ENCODE results near the gene ADGB.

Gene ADGB

DNA sequence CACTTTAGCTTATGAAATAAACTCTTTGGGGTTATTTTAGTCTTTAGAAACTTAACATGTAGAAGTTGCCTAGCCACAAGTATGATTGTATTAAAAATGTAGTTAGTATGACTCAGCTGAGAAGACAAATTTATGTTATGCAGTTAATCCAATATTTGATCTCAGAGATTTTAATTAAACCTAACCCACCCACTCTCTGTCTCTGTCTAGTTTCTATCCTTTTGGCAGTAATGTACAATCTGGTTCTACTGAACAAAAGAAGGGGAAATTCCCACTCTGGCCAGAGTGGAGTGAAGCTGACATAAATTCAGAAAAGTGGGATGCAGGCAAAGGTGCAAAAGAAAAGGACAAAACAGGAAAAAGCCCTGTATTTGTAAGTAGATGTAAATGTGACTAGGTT lies 36.4 kb downstream of the ADGB start:
- DNase-seq = no peak

DNA sequence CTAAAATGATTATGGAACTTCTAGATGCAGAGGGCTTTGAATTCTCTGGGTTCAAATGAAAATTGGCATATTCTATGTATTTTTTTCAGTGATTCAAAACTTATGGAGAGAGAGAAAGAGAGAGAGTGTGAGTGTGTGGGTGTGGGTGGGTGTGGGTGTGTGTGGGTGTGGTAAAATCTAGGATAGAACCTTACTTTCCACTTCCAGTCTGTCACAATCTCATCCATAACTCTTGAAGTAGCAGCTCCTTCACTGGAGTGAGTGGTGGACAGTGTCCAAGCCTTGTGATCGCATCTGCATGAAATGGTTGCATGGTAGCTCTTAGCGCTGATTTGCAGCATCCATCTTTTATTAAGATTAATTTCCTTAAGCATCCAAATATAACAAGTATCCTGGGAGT lies 37.7 kb downstream of the ADGB start:
- DNase-seq = no peak

DNA sequence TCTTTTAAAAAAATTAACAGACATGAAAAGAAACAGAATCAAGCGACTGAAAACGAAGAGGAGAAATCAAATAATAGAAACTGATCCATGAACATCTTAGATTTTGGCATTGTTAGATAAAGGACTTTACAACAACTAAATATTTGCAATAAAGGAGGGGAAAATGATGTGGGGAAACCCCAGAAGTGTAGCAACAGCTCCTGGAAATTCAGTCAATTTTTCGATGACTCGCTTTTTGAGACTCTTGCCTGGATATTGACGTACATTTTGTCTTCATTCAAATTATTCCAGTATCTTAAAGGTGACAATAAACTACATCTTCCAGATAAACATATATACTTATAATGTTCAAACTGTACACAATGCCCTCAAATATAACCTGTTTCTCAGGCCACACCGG lies 44.1 kb downstream of the ADGB start:
- no peak for DNase-seq

DNA sequence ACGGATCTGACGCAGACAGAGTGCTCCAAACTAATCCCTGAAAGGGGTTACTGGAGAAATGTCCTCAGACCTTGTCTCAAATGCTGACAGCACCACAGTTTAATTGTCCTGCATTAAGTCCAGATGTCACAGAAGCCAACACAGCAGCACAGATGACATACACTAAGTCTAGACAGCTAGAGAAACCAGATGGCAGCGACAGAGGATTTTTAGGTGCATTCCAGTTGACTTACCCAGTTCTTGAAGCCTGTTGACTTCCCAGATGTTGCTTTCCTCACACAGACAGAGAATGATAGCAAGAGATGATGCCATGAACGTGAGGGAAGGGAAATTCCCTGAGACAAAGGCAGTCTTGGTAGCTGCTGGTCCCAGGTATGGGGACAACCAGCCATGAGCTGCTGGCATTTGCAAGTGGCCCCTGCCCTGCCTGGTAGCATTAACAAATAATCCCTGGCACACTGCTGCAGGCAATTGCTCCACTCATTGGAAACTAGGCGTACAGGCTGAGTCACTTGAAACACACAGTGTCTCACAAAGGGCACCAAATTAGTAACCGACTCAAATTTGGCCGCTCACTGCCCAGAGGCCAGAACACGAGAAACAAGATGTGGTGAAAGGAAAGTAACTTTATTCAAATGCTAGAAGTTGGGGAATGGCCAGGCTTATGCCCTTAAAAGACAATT lies 52.2 kb downstream of the ADGB start:
- no peak for DNase-seq

DNA sequence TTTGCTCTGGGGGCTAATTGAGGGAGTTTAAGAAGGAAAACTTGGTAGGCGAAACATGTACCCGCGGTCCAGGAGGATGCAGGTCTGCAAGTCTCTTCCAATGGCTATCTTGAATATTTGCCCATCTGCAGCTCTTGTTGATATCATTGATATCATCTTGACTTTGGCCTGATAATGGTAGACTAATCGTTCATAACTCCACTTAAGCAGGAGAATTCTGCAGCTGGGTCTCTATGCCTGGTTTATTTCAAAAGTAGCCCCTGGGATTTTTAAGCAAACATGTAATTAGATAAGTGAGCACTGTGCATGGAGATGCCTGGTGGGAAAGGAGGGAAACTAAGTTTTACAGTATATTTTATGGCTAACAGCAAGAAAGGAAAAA lies 52.7 kb downstream of the ADGB start:
- no peak for DNase-seq

DNA sequence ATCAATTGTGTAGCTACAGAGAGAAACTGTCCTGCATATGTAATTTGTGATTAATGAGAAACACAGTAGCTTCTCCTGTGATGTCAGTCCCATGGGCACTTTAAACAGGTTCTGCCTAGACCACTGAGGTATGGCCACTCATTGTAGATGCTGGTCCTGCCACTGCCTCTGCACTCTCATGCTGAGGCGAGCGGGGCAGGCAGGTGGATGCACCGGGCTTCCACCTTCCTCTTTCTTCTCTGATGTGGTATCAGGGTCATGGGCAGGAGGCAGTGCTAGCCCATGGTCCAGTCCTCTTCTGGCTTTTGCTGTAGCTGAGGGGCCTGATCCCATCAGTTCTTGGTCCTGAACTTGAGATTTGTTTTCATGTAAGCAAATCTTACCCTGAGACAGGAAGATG lies 58.7 kb downstream of the ADGB start:
- DNase-seq = no peak

DNA sequence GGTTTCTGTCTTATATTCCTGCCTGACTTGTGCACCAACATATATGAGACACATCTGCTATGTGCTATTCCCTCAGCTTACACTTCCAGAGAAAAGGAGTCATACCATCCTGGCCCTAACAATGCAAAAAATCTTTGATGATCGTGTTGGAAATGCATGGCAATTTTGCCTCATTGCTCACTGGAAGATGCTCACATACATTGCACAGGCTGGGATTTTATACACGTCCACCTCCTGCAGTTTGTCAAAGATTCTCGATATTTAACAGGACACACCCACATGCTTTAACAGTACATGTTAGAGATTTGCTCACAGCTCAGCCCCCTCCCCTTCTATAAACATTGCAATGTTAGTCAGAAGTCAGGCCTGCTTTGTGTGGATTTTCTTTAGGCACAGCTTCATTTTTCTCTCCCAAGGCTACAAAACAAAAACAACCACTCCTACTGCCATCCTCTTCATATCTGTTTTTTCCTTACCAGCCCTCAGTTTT lies 66.1 kb downstream of the ADGB start:
- DNase-seq = no peak

DNA sequence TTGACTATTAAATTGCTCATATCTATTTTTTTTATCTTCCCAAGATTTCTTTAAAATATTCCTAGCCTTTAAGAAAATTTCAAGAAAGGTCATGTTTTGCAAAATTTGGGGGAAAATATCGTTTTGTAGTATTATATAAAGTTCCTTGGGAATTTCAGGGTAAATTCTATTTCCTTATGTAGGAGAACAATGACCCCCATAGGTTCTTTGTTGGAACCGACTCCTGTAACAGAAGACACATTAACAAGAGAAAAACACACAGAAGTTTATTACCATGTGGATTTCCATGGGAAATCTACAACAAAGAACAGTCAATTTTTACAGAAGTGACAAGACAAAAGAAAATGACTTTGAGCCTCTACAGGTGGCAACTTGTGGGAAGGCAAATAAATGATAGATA lies 68.1 kb downstream of the ADGB start:
- no peak for DNase-seq

DNA sequence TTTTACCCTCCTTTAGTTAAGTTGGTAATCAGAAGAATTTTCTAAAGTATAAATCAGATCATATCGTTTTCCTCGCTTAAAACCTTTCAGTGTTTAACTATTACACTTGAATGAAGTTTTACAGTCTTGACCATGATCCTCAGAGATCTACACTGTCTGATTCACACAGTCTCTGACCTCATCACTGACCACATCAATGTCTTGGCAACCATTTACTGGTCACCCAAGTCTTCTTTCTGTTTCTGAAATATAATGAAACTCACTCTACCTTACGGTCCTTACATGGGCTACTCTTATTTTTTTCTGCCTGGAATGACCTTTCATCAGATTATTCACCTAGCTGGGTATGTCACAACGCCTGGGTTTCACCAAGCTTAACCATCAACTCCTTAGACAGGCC lies 71.4 kb downstream of the ADGB start:
- no peak for DNase-seq

DNA sequence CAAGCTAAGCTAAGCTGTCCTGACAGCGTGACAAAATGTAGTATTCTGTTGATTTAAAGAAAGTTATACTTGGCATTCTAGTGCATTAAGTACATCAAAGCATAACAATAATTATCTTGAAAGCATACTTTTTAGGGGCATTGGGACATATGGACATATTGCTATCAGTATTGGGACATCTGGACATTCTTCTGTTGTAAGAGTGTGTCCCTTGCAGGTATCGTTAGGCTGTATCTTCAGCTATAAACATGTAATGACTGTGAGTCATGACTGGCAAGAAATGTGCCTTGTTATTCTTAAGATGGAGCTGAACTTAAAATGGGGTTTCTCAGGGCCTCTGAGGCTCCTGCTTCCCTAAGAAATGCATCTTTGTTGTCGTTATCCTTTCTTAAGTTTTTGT lies 74.3 kb downstream of the ADGB start:
- DNase-seq = no peak

DNA sequence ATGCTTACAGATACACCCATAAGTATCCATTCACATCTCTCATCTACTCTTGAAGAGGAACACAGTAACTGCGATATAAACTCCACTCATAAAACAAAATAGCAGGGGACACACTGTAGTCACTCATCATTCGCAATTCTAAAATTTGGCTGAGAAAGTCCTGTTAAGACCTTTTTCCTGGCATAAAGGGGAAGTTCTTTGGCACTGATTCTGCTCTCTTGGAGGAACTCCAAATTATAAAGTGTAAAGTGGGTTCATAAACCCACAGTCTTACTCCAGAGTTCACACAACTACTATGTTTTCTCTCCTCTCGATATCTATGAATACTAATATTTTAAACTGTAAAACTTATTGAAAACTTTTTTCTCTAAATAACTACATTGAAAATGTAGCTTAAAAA lies 80.6 kb downstream of the ADGB start:
- DNase-seq = no peak

DNA sequence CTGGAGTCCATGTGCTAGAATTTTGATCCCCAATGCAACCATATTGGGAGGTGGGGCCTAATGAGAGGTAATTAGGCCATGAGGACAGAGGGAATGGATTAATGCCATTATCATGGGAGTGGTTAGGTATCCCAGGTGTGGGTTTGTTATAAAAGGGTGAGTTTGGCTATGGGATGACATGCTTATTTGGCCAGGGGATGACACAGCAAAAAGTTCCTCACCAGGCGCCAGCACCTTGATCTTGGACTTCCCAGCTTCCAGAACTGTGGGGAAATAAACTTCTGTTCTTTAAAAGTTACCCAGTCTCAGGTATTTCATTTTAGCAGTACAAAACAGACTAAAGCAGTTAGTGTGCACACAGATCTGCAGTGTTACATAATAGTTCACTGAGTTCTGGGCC lies 84.1 kb downstream of the ADGB start:
- no peak for DNase-seq

DNA sequence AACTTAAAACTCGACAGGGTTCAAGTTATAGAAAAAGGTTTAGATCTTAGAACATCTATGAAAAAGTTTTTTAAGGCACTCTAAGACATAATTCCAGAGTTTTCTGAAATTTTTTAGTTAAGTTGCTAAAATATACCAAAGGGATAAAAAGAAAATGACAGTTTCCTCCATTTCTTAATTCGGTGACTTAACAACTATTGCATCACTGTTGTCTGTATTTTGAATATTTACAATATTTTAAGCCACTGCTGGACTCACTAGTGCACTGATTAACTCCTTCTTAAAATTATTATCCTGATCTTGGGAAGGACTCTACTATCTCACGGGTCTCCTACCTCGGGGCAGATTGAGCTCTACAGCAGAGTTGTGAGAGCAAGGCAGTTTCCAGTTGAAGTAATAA lies 91.0 kb downstream of the ADGB start:
- no peak for DNase-seq

DNA sequence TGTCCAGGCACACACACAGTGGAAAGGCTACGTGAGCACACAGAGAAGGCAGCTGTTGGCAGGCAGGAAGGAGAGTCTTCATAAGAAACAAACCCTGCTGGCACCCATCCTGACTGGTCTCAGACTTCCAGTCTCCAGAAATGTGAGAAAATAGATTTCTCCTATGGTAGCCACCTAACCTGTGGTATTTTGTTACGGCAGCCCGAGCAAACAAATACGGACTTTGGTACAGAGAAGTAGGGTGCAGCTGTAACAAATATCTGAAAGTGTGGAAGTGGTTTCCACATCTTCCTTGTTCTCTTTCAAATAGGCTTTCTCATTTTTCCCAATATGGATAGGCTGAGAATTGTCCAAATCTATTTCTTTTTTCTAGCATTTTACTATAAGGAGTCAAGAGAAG lies 94.6 kb downstream of the ADGB start:
- no peak for DNase-seq

DNA sequence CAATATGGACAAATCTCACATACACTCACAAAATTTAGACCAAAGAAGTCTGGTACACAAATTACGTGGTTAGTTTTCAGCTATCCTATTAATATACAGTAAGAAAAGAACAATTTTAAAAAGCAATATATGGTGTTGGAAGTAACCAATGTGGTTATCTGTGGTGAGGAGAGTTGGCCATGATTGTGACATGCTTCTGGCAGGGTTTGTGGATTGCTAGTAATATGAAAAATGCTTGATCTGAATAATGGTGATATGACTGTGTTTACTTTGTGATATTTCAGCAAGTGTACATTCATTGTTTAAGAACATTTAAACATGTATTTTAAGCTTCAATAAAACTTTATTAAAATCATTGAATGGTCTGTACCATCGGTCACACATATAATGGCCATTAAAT lies 99.1 kb downstream of the ADGB start:
- DNase-seq = no peak

DNA sequence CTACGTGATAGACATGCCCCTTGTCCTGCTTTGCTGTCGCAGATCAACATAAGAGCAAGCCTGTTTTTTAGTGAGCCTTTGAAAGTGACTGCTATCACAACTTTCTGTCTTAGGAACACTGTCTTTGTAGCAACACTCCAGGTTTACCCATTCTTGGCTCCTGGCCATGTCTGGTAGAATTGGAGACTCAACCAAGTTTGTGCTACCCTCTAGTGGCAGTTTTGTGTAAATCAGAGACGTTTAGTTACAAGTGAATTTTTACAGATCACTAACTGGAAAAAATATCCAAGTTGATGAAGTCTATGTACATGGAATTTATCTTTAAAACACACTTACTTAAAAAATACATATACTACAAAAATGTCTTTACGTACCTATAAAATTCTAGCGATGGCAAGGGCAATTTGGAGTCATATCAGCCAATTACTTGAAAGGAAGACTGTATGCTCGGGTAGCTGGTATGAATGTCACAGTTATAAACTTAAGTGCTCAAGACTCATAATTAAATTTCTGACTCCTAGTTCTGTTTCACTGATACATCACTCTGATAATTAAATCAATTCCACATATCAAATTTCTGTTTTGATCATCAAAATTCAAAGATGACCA lies 101.4 kb downstream of the ADGB start:
- no peak for DNase-seq

DNA sequence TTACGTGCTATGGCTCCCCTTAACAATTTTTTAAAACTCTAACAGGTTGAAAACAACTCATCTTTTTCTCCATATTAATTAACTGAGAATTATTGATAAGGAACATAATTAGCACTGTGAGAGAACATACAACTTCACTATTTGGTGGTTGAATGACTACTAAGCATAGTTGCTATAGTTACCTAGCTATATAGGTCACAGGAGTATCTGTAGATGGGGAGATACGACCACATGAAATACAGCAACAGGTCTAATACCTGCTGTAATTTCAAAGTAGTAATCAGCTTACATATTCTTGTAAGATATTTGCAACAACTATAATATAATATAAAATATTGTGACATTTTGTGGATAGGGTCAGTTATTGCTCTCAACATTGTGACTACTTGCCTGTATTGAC lies 102.9 kb downstream of the ADGB start:
- no peak for DNase-seq

DNA sequence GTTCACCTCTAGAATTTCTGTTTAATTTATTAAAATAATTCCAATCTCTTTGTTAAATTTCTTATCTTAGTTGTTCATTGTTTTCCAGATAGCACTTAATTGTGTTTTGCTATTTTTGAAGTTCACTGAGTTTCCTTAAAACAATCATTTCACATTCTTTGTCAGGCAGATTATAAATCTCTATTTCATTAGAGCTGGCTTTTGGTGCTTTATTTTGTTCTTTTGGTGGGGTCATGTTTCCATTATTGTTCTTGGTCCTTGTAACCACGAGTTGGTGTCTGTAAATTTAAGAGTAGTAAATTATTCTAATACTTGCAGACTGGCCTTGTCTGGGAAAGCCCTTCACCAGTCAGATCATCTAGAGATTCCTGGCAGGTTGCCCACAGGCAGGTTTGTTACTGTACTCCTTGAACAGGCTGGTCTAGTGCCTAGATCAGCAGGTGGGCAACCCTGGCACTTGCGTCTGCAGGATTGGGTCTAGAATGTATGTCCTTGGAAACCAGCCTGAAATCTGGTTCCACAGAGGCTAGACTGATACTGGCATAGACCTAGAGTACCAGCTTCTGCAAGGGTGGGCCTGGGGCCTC lies 110.4 kb downstream of the ADGB start:
- no peak for DNase-seq

DNA sequence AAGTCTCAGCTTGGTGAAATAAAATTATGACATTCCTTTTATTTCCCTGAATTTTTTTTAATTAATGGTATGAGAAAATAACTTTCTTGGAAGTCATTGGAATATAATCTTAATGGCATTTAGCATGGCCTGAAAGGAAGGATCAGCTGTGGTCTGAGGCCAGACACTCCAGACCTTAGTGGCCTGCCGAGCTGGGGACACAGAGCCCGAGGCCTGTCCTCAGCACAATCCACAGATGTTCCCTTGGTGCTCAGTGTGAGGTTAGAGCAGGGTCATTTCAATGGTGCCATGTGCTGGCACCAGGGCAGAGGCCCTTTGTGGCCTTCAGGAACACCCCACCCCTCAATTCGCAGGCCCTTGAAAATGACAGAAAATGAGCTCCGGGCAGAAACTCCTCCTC lies 120.6 kb downstream of the ADGB start:
- DNase-seq = no peak

DNA sequence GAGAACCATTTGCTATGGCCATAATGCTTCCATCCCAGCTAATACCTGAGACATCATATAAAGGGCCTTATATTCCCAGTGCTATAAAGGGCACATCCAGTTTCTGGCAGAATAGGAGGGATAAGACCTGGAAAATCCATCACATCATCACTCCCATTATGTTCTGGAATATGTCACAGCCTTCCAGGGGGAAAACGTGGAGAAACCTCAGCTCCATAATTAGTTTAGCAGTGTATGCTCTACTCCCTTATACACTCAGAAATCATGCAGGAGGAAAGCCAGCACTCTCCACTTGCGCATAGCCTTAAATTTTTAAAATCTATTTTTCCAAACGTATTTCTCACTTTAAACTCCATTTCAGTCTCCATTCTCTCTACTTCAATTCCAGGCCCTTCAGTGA lies 140.9 kb downstream of the ADGB start:
- no peak for DNase-seq

DNA sequence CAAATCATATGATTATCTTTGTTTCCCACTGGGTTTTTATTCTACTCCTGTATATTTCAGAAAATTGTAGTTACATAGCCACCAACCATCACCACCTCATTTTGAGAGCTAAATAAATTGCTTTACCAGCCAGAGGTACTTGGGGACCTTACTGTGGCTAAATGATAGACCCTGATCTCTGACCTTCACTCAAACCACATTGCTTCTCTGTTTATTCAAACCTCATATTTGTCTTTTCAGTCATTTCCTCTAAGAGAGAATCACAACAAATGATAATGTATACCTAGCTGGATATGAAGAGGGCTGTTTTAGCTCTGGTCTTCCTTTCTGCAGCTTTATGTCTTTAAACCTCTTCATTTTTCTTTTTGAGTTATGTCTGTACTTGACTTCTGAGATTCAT lies 142.8 kb downstream of the ADGB start:
- no peak for DNase-seq

DNA sequence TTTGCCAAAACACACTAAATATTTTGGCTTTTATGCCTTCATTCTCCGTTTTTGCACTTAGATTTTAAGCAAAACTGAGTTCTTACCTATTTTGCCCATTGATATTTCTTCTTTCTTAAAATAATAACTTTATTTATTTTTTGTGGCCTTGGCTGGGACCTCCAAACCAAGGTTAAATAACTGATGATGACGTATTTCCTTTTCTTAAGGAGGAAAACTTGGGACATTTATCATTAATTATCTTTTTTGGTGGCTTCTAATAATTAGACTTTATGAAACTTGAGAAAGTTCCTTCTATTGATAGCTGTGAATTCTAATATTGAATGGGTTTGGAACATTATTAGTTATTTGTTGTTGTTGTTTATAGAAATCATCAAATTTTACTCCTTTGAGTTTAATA lies 154.5 kb downstream of the ADGB start:
- no peak for DNase-seq

DNA sequence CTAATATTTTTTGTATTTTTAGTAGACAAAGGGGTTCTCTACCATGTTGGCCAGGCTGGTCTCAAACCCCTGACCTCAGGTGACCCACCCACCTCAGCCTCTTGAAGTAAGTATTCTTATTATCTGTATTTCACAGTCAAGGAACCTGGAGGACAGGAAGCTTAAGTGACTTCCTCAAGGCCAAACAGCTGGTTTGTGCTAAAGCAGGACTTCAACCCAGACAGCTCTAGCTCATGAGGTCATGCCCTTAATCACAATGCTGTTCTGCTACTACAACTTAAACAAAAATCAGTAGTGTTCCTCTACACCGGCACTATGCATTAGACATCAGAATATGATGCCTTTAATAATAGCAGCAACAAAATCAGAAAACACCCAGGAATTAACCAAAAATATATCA lies 168.9 kb downstream of the ADGB start:
- no peak for DNase-seq

DNA sequence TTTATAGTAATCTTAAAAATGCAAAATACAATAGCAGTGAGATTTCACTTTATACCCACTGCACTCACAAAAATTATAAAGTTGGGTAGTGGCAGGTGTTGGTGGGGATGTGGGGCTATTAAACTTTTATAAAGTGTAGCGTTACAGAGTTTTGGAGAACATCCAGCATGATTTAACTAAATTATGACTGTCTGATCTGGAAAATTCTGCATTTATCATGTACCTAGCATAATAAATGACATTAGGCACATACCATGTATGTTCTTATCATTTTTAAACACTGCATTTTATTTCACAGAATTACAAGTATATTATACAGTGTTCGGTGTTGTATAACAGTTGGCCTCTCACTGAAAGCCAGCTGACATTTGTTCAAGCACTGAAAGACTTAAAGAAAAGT lies 169.9 kb downstream of the ADGB start:
- no peak for DNase-seq
